ENCODE measurements around the gene ZFYVE27.

- TF ChIP-seq, protein P1, sequence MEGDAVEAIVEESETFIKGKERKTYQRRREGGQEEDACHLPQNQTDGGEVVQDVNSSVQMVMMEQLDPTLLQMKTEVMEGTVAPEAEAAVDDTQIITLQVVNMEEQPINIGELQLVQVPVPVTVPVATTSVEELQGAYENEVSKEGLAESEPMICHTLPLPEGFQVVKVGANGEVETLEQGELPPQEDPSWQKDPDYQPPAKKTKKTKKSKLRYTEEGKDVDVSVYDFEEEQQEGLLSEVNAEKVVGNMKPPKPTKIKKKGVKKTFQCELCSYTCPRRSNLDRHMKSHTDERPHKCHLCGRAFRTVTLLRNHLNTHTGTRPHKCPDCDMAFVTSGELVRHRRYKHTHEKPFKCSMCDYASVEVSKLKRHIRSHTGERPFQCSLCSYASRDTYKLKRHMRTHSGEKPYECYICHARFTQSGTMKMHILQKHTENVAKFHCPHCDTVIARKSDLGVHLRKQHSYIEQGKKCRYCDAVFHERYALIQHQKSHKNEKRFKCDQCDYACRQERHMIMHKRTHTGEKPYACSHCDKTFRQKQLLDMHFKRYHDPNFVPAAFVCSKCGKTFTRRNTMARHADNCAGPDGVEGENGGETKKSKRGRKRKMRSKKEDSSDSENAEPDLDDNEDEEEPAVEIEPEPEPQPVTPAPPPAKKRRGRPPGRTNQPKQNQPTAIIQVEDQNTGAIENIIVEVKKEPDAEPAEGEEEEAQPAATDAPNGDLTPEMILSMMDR (IDR thresholded peaks at IDR 0.05): no peak
- TF ChIP-seq POLR2AphosphoS5 (IDR thresholded peaks at IDR 0.05): no peak
These were observed 28.8 kb upstream of the ZFYVE27 start for GRCh38 chr10:97708167-97708566.

All from stomach (tissue), 4 donors.